CD14-positive monocyte (primary cell): ENCODE measurements around the gene GMPR. TPM values are rescaled to one million over a fixed set of nuclear protein-coding genes. Genes with fewer than 3 reads are reported as not detected.
"Not testable (repeated sequence)": the region's sequence is repeated elsewhere in the genome, so short reads cannot be mapped to it uniquely, and the experiment has no call there.

ENCODE experiments used
- DNase-seq, 3 donors: peaks; one replicate each; pipeline ENCODE4 v3.0.0-alpha.2; 2011 to 2022
- H2AFZ ChIP-seq: 2 replicates; pipeline ENCODE4 v1.6.0; 2012; ENCODE audit warnings: mild to moderate bottlenecking, low read depth, low read length, inconsistent platforms; ENCODE audit not compliant: insufficient read depth, poor library complexity, severe bottlenecking
- H3K27ac ChIP-seq, 2 donors: 1 replicate in 1 of 2; 2 replicates in 1 of 2; pipeline ENCODE4 v1.5.1; 2012 to 2013; ENCODE audit warnings: low read length in 2 of 2, control low read depth in 1 of 2, inconsistent platforms in 1 of 2, low read depth in 1 of 2, mild to moderate bottlenecking in 1 of 2
- H3K27me3 ChIP-seq, 2 donors: one replicate each; pipeline versions ENCODE4 v1.6.0 to v1.6.1; 2011 to 2013; ENCODE audit warnings: low read length in 2 of 2; ENCODE audit not compliant: control insufficient read depth in 2 of 2, insufficient read depth in 2 of 2
- H3K36me3 ChIP-seq, 2 donors: replicated peaks in 1 of 2; 1 replicate in 1 of 2; 2 replicates in 1 of 2; pipeline versions ENCODE4 v1.5.1 to v1.6.1; 2012 to 2013; ENCODE audit warnings: low read length in 2 of 2, control low read depth in 1 of 2, inconsistent platforms in 1 of 2, mild to moderate bottlenecking in 1 of 2; ENCODE audit not compliant: insufficient read depth in 2 of 2, control insufficient read depth in 1 of 2
- H3K4me1 ChIP-seq, 2 donors: 1 replicate in 1 of 2; 2 replicates in 1 of 2; pipeline versions ENCODE4 v1.5.1 to v1.6.1; 2012 to 2013; ENCODE audit warnings: low read length in 2 of 2, control low read depth in 1 of 2, inconsistent platforms in 1 of 2, mild to moderate bottlenecking in 1 of 2, moderate library complexity in 1 of 2; ENCODE audit not compliant: insufficient read depth in 2 of 2, control insufficient read depth in 1 of 2
- H3K4me2 ChIP-seq: replicated peaks from 2 replicates; pipeline ENCODE3; 2012; ENCODE audit warnings: low read length, moderate library complexity, mild to moderate bottlenecking; ENCODE audit not compliant: poor library complexity, severe bottlenecking; ENCODE audit errors: extremely low read depth
- H3K4me3 ChIP-seq, 3 experiments: fragments of 200-600 bp in 1 of 3; sonication (generic) in 1 of 3; replicated peaks in 1 of 3; 1 replicate in 2 of 3; 2 replicates in 1 of 3; pipeline ENCODE4 v1.5.1; 2011 to 2013; ENCODE audit warnings: low read length in 3 of 3, mild to moderate bottlenecking in 3 of 3, control low read depth in 2 of 3, low read depth in 2 of 3, inconsistent platforms in 1 of 3, moderate library complexity in 1 of 3
- H3K79me2 ChIP-seq: 2 replicates; pipeline ENCODE4 v1.6.0; 2012; ENCODE audit warnings: mild to moderate bottlenecking, control low read depth, inconsistent platforms, low read length, moderate library complexity; ENCODE audit not compliant: insufficient read depth
- H3K9ac ChIP-seq: 2 replicates; pipeline ENCODE4 v1.6.0; 2017; ENCODE audit warnings: low read length, mild to moderate bottlenecking; ENCODE audit not compliant: insufficient read depth, poor library complexity, severe bottlenecking
- H3K9me3 ChIP-seq, 2 donors: replicated peaks in 1 of 2; 1 replicate in 1 of 2; 2 replicates in 1 of 2; pipeline versions ENCODE4 v1.5.1 to v1.6.1; 2012 to 2013; ENCODE audit warnings: low read length in 2 of 2, control low read depth in 1 of 2; ENCODE audit not compliant: control insufficient read depth in 1 of 2, insufficient read depth in 1 of 2
- H4K20me1 ChIP-seq: 2 replicates; pipeline ENCODE4 v1.6.0; 2012; ENCODE audit warnings: mild to moderate bottlenecking, low read length, control low read depth, moderate library complexity; ENCODE audit not compliant: insufficient read depth
- H3K27ac Mint-ChIP-seq, 7 donors: one replicate each; pipeline ENCODE4 v1.8.0; 2020; ENCODE audit warnings: mild to moderate bottlenecking in 7 of 7, mixed read lengths in 7 of 7, moderate library complexity in 6 of 7, inconsistent platforms in 2 of 7
- H3K27me3 Mint-ChIP-seq, 3 donors: one replicate each; pipeline ENCODE4 v1.8.0; 2021 to 2022; ENCODE audit warnings: low read depth in 3 of 3, mild to moderate bottlenecking in 3 of 3, mixed read lengths in 3 of 3, moderate library complexity in 3 of 3, inconsistent platforms in 1 of 3
- H3K36me3 Mint-ChIP-seq, 2 donors: one replicate each; pipeline ENCODE4 v1.8.0; 2020; ENCODE audit warnings: mixed read lengths in 2 of 2, inconsistent platforms in 1 of 2, mild to moderate bottlenecking in 1 of 2
- H3K4me1 Mint-ChIP-seq: one replicate; pipeline ENCODE4 v1.8.0; 2020; ENCODE audit warnings: mild to moderate bottlenecking, mixed read lengths
- H3K4me3 Mint-ChIP-seq, 2 donors: one replicate each; pipeline ENCODE4 v1.8.0; 2020; ENCODE audit warnings: mild to moderate bottlenecking in 2 of 2, mixed read lengths in 2 of 2, moderate library complexity in 1 of 2
- H3K9me3 Mint-ChIP-seq, 7 donors: one replicate each; pipeline ENCODE4 v1.8.0; 2020 to 2022; ENCODE audit warnings: mixed read lengths in 7 of 7, mild to moderate bottlenecking in 6 of 7, moderate library complexity in 6 of 7, inconsistent platforms in 2 of 7
- CTCF ChIP-seq: fragments of 200-600 bp; IDR thresholded peaks from one replicate; pipeline ENCODE4 v1.8.0; 2022; ENCODE audit warnings: antibody characterized with exemption, mild to moderate bottlenecking
- WGBS: methylation state at CpG from one replicate; pipeline ENCODE4 v1.1.5; 2013; ENCODE audit warnings: missing lambda C conversion rate; ENCODE audit not compliant: insufficient coverage; 5-methylcytosine and 5-hydroxymethylcytosine counted together
- intact Hi-C, 2 donors: fragments of 100-400 bp; cut with micrococcal nuclease; formaldehyde crosslinking; loops; one replicate each; pipeline versions ENCODE4 v1.15.0 to v1.15.1; 2023
- polyA plus RNA-seq, 3 donors: library from polyadenylated mRNA; depleted of rRNA in 1 of 3; unstranded in 2 of 3; stranded (reverse) in 1 of 3; fragments of 300-500 nt in 2 of 3; fragments of >200 nt in 1 of 3; fragmentation: Illumina TruSeq in 2 of 3; gene quantifications; 1 replicate in 2 of 3; 2 replicates in 1 of 3; pipeline ENCODE4 v1.2.3, GENCODE V29; 2012 to 2021

The GMPR gene
- polyA plus RNA-seq, 3 donors: 1.9 to 3.8 (median 3.2) TPM

- Histone ChIP-seq H3K27ac (no peak overlapping the region), H3K27me3 (no peaks in the 10 kb centered on the region), H3K4me2 (no peak overlapping the region), H3K9me3 (peaks cover 0 to 3% of the 10 kb centered on the region in 2 donors), H3K79me2 (no peaks in the 10 kb centered on the region), H3K4me1 (peaks cover 0 to 14% of the 10 kb centered on the region in 2 donors), H2AFZ (no peak overlapping the region), H4K20me1 (no peaks in the 10 kb centered on the region), H3K9ac (no peak overlapping the region), H3K4me3 (no peak overlapping the region), H3K36me3 (no peaks in the 10 kb centered on the region)
- WGBS: 3% methylated on average over 6 of the region's 8 CpGs
- intact Hi-C loops: no loop called here
- peaks cover 0 to 10% (median 5%) of the 10 kb centered on the region in 3 donors for H3K27me3 Mint-ChIP-seq
- peaks cover 6% of the 10 kb centered on the region for H3K4me1 Mint-ChIP-seq
- H3K9me3 Mint-ChIP-seq: peaks cover 0 to 7% (median 3%) of the 10 kb centered on the region in 7 donors
- H3K36me3 Mint-ChIP-seq: no peaks in the 10 kb centered on the region
- TF ChIP-seq CTCF: no peak
- no peak for DNase-seq
- no peak overlapping the region for H3K27ac Mint-ChIP-seq
- no peak overlapping the region for H3K4me3 Mint-ChIP-seq
Measured at GRCh38 chr6:16224409-16224808, 14.0 kb upstream of the GMPR start.

GRCh38 chr6:16225062-16225731, 13.2 kb upstream of the GMPR start:
- 63% methylated on average over 1 of the region's 3 CpGs for WGBS
- H3K27ac ChIP-seq, H3K4me3 ChIP-seq, H3K9me3 ChIP-seq, H3K4me3 Mint-ChIP-seq, H3K79me2 ChIP-seq, H4K20me1 ChIP-seq, H3K4me2 ChIP-seq, H3K9ac ChIP-seq, H3K4me1 Mint-ChIP-seq, H2AFZ ChIP-seq, H3K36me3 ChIP-seq, intact Hi-C loops, H3K9me3 Mint-ChIP-seq, H3K36me3 Mint-ChIP-seq, H3K27me3 Mint-ChIP-seq, H3K27me3 ChIP-seq, DNase-seq, H3K27ac Mint-ChIP-seq: not testable (repeated sequence)
- H3K4me1 ChIP-seq: peaks cover 0 to 22% of the 10 kb centered on the region in 2 donors

GRCh38 chr6:16226117-16227047, 12.0 kb upstream of the GMPR start:
- H3K9me3 Mint-ChIP-seq, H3K27me3 ChIP-seq, H3K27ac ChIP-seq, H3K4me3 ChIP-seq, H3K27me3 Mint-ChIP-seq, H3K4me3 Mint-ChIP-seq, DNase-seq, H3K9ac ChIP-seq, H4K20me1 ChIP-seq, intact Hi-C loops, H3K36me3 Mint-ChIP-seq, H3K4me1 Mint-ChIP-seq, H3K36me3 ChIP-seq, H3K9me3 ChIP-seq, H3K79me2 ChIP-seq, H2AFZ ChIP-seq, H3K4me2 ChIP-seq, H3K27ac Mint-ChIP-seq: not testable (repeated sequence)
- 89% methylated on average over 11 of the region's 23 CpGs for WGBS
- peaks cover 0 to 24% of the 10 kb centered on the region in 2 donors for H3K4me1 ChIP-seq
